SJSA1 (cell line): ENCODE data around the gene CTTNBP2NL. TPM values are rescaled to one million over a fixed set of nuclear protein-coding genes. Genes with fewer than 3 reads are reported as not detected.
"Not testable (repeated sequence)": the region's sequence is repeated elsewhere in the genome, so short reads cannot be mapped to it uniquely, and the experiment has no call there.

Experiments used
- DNase-seq, 2 experiments: peaks; one replicate each; pipeline ENCODE4 v3.0.0-alpha.2; 2015 to 2020; ENCODE audit warnings: low spot score in 2 of 2, low read depth in 1 of 2
- H3K27ac ChIP-seq: fragments of 250-450 bp; sonication (Bioruptor Pico); 2 replicates; pipeline ENCODE4 v1.5.1; 2020; ENCODE audit warnings: mild to moderate bottlenecking, moderate library complexity
- H3K27me3 ChIP-seq: fragments of 250-450 bp; sonication (Bioruptor Pico); replicated peaks from 2 replicates; pipeline ENCODE4 v1.5.1; 2020; ENCODE audit warnings: mild to moderate bottlenecking, moderate library complexity
- H3K36me3 ChIP-seq: fragments of 250-450 bp; sonication (Bioruptor Pico); 2 replicates; pipeline ENCODE4 v1.5.1; 2020; ENCODE audit warnings: mild to moderate bottlenecking
- H3K4me1 ChIP-seq: fragments of 250-450 bp; sonication (Bioruptor Pico); replicated peaks from 2 replicates; pipeline ENCODE4 v1.6.1; 2021; ENCODE audit warnings: mild to moderate bottlenecking
- H3K4me3 ChIP-seq: fragments of 250-450 bp; sonication (Bioruptor Pico); 2 replicates; pipeline ENCODE4 v1.5.1; 2020; ENCODE audit warnings: mild to moderate bottlenecking
- H3K9me3 ChIP-seq: fragments of 250-450 bp; sonication (Bioruptor Pico); replicated peaks from 2 replicates; pipeline ENCODE4 v1.5.1; 2020; ENCODE audit warnings: mild to moderate bottlenecking
- total RNA-seq: library from RNA; depleted of rRNA; stranded (reverse); fragments of >200 nt; shearing (Covaris generic); gene quantifications from 2 replicates; pipeline ENCODE4 v1.2.3, GENCODE V29; 2014

The CTTNBP2NL gene
- total RNA-seq, 1 experiment from 2014 or later = 15.9 TPM

GRCh38 chr1:112418099-112418892 is 22.3 kb downstream of the CTTNBP2NL start:
- Histone ChIP-seq H3K27ac (no peak overlapping the region), H3K9me3 (no peaks in the 10 kb centered on the region), H3K36me3 (peaks cover 65% of the 10 kb centered on the region), H3K4me1 (no peaks in the 10 kb centered on the region), H3K4me3 (no peak overlapping the region), H3K27me3 (no peaks in the 10 kb centered on the region)
- no peak for DNase-seq

GRCh38 chr1:112423207-112423606 is 27.2 kb downstream of the CTTNBP2NL start:
- Histone ChIP-seq H3K9me3 (no peaks in the 10 kb centered on the region), H3K27ac (no peak overlapping the region), H3K4me3 (no peak overlapping the region), H3K36me3 (peaks cover 36% of the 10 kb centered on the region), H3K27me3 (no peaks in the 10 kb centered on the region), H3K4me1 (no peaks in the 10 kb centered on the region)
- no peak for DNase-seq

GRCh38 chr1:112423666-112424065 is 27.7 kb downstream of the CTTNBP2NL start:
- H3K4me1 ChIP-seq, H3K27me3 ChIP-seq, H3K27ac ChIP-seq, H3K4me3 ChIP-seq, DNase-seq, H3K9me3 ChIP-seq: not testable (repeated sequence)
- peaks cover 33% of the 10 kb centered on the region for H3K36me3 ChIP-seq

GRCh38 chr1:112429749-112430148 is 33.7 kb downstream of the CTTNBP2NL start:
- Histone ChIP-seq H3K27me3 (no peaks in the 10 kb centered on the region), H3K36me3 (peaks cover 19% of the 10 kb centered on the region), H3K4me1 (peaks cover 6% of the 10 kb centered on the region; the same call in 1 of the 2 replicates), H3K4me3 (no peak overlapping the region), H3K9me3 (no peaks in the 10 kb centered on the region), H3K27ac (no peak overlapping the region)
- no peak for DNase-seq

DNA sequence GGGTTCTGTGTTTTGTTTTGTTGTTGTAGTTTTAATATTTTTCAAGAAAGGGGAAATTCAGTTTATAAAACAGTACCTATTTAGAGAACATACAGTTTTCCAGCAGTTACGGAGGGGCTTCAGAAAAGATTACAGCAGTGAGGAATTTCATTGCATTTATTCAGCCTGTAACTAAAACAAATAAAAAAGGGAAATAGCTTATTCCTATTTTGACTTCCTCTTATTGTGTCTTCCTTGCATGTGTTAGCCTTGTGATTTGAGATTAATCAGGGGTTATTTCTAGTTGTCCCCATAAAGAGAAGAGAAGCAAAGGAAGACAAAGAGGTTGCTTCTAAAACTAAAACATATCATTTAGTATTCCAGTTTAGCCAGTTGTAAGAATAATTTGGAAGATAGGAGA is 35.0 kb downstream of the CTTNBP2NL start:
- Histone ChIP-seq H3K27me3 (no peaks in the 10 kb centered on the region), H3K9me3 (no peaks in the 10 kb centered on the region), H3K36me3 (peaks cover 15% of the 10 kb centered on the region), H3K4me1 (peaks cover 6% of the 10 kb centered on the region; the same call in 1 of the 2 replicates), H3K27ac (peak overlapping the region; percentile 3; the same call in 1 of the 2 replicates), H3K4me3 (no peak overlapping the region)
- DNase-seq = no peak

GRCh38 chr1:112435448-112435847 is 39.4 kb downstream of the CTTNBP2NL start:
- Histone ChIP-seq H3K4me1 (peaks cover 6% of the 10 kb centered on the region; the same call in 1 of the 2 replicates), H3K27me3 (no peaks in the 10 kb centered on the region), H3K27ac (no peak overlapping the region), H3K36me3 (peaks cover 33% of the 10 kb centered on the region), H3K9me3 (no peaks in the 10 kb centered on the region), H3K4me3 (no peak overlapping the region)
- DNase-seq = no peak

GRCh38 chr1:112436384-112437156 is 40.6 kb downstream of the CTTNBP2NL start:
- Histone ChIP-seq H3K27ac (no peak overlapping the region), H3K36me3 (peaks cover 33% of the 10 kb centered on the region), H3K4me3 (no peak overlapping the region), H3K4me1 (no peaks in the 10 kb centered on the region; the same call in 1 of the 2 replicates), H3K9me3 (no peaks in the 10 kb centered on the region), H3K27me3 (no peaks in the 10 kb centered on the region)
- no peak for DNase-seq

- not testable (repeated sequence) for DNase-seq, H3K27me3 ChIP-seq, H3K4me1 ChIP-seq, H3K27ac ChIP-seq, H3K4me3 ChIP-seq, H3K9me3 ChIP-seq
- peaks cover 33% of the 10 kb centered on the region for H3K36me3 ChIP-seq
Measured at GRCh38 chr1:112438156-112438555, 42.1 kb downstream of the CTTNBP2NL start.

- no peak overlapping the region for H3K27ac ChIP-seq
- H3K27me3 ChIP-seq = no peaks in the 10 kb centered on the region
- peaks cover 26% of the 10 kb centered on the region for H3K36me3 ChIP-seq
- H3K4me3 ChIP-seq = no peak overlapping the region
- no peak for DNase-seq
- no peaks in the 10 kb centered on the region for H3K9me3 ChIP-seq
- H3K4me1 ChIP-seq = peaks cover 16% of the 10 kb centered on the region
Measured at GRCh38 chr1:112439592-112439991, 43.6 kb downstream of the CTTNBP2NL start.

DNA sequence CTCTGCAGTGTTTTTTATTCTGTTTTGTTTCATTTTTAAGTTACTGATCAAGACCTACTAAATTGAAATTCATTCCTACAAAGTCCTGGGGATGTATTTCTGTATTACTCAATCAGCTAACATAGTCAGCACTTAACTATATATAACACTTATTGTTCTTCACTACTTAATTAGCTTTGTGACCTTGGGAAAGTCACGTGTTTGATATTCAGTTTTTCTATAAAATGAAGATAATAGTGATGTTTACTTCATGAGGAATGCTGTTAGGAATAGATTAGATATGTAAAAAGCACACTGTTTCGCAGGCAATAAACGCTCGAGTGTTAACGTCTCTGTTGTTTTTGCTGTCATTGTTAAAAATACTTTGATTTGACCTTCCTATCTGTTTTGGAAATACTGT is 44.6 kb downstream of the CTTNBP2NL start:
- Histone ChIP-seq H3K36me3 (peaks cover 28% of the 10 kb centered on the region), H3K9me3 (no peaks in the 10 kb centered on the region), H3K4me3 (no peak overlapping the region), H3K4me1 (peaks cover 24% of the 10 kb centered on the region), H3K27me3 (no peaks in the 10 kb centered on the region), H3K27ac (no peak overlapping the region)
- DNase-seq = no peak

- Histone ChIP-seq H3K4me3 (no peak overlapping the region), H3K4me1 (peaks cover 31% of the 10 kb centered on the region), H3K27me3 (no peaks in the 10 kb centered on the region), H3K36me3 (peaks cover 22% of the 10 kb centered on the region), H3K9me3 (no peaks in the 10 kb centered on the region), H3K27ac (no peak overlapping the region)
- peak in 1 of 2 experiments; percentile 25 for DNase-seq
Measured at GRCh38 chr1:112444269-112444668, 48.3 kb downstream of the CTTNBP2NL start.

DNA sequence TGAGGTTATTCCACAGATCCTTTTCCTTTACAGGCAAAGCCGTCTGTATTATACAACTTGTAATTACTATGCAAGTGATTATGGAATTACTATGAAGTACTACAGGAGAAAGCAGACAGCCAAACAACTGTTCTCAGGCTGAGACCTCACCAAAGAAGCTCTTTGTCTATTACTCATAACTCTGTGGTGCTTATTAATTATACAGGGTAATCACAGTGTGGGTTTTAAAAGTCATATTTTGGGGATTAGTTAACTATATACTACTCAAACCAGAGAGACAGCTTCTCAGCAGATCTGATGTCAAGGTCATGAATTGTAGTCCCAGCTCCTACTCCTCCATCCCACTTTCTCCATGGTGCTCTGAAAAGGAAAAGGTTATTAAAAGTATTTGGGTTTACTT is 49.6 kb downstream of the CTTNBP2NL start:
- no peak overlapping the region; the same call in 1 of the 2 replicates for H3K27ac ChIP-seq
- H3K9me3 ChIP-seq = no peaks in the 10 kb centered on the region
- peaks cover 26% of the 10 kb centered on the region for H3K36me3 ChIP-seq
- no peak overlapping the region for H3K4me3 ChIP-seq
- H3K4me1 ChIP-seq = peaks cover 31% of the 10 kb centered on the region
- no peaks in the 10 kb centered on the region for H3K27me3 ChIP-seq
- no peak for DNase-seq

DNA sequence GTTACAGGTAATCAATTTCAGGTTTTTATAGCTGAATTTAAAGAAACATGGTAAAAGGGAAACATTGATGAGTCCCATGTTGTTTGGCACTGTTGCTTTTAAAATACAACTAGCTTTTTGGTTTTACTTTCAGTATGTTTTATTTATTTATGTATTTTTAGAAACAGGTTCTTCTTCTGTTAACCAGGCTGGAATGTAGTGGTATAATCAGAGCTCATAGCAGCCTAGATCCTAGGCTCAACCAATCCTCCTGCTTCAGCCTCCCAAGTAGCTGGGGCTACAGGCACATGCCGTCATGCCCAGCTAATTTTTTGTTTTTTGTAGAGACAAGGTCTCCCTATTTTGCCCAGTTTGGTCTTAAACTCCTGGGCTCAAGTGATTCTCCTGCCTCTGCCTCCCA is 50.4 kb downstream of the CTTNBP2NL start:
- Histone ChIP-seq H3K27me3 (no peaks in the 10 kb centered on the region), H3K9me3 (no peaks in the 10 kb centered on the region), H3K4me3 (no peak overlapping the region), H3K4me1 (peaks cover 34% of the 10 kb centered on the region), H3K27ac (no peak overlapping the region), H3K36me3 (peaks cover 31% of the 10 kb centered on the region)
- peak in 1 of 2 experiments; percentile 31 for DNase-seq
